K562 (cell line): ENCODE data around the gene AGPAT3. TPM values are rescaled to one million over a fixed set of nuclear protein-coding genes. Genes with fewer than 3 reads are reported as not detected.
A peak's percentile ranks its signal among the peaks of the same experiment; 100 is the strongest.

Experiments used
- ATAC-seq: fragments of 200-7000 bp; cut with Tn5 transposase; 3 replicates; pipeline ENCODE4 v1.9.1; 2020; ENCODE audit warnings: moderate library complexity
- BruUV-seq: library from RNA; stranded (reverse); fragments of 400-500 nt; replicated peaks from 2 replicates; lab custom pipeline; 2021; lab: Mats Ljungman, UMichigan
- CTCF ChIA-PET: fragments of 300-600 bp; formaldehyde crosslinking; extraction: SDS; loops from one replicate; lab custom pipeline; 2021; ENCODE audit warnings: low intra/inter-chr PET ratio; lab: Yijun Ruan, JAX
- POLR2A ChIA-PET: fragments of 300-600, 350-650 bp; sonication (Branson Sonifier 250); formaldehyde crosslinking; extraction: SDS; loops from one replicate; lab custom pipeline; 2021; ENCODE audit warnings: antibody characterized with exemption, inconsistent platforms; lab: Yijun Ruan, JAX
- DNase-seq, 4 experiments: peaks; one replicate each; pipeline versions ENCODE4 v3.0.0 to v3.0.0-alpha.2; 2011 to 2018; ENCODE audit warnings: low spot score in 3 of 4, mixed read lengths in 3 of 4; ENCODE audit errors: extremely low read depth in 1 of 4
- FAIRE-seq: peaks from 2 replicates; lab custom pipeline; 2011; peaks lifted over from hg19 to GRCh38; lab: Jason Lieb, UNC
- H2AFZ ChIP-seq: 2 replicates; pipeline ENCODE4 v1.6.0; 2011; ENCODE audit warnings: low read depth, low read length, control low read depth, inconsistent platforms
- H3K27ac ChIP-seq: fragments of 200-600 bp; 3 replicates; pipeline ENCODE4 v1.8.0; 2011; ENCODE audit warnings: low read depth, mild to moderate bottlenecking, control low read depth, inconsistent platforms, low read length, moderate library complexity, mixed read lengths; ENCODE audit errors: extremely low read depth
- H3K27me3 ChIP-seq, 2 experiments: fragments of 300-600 bp in 1 of 2; 2 replicates in 1 of 2; 3 replicates in 1 of 2; pipeline versions ENCODE4 v1.6.0 to v1.8.0; 2011; ENCODE audit warnings: inconsistent platforms in 2 of 2, low read length in 2 of 2, mild to moderate bottlenecking in 1 of 2, mixed read lengths in 1 of 2, moderate library complexity in 1 of 2; ENCODE audit not compliant: control insufficient read depth in 2 of 2, insufficient read depth in 2 of 2
- H3K36me3 ChIP-seq: fragments of 300-600 bp; 3 replicates; pipeline ENCODE4 v1.8.0; 2011; ENCODE audit warnings: mild to moderate bottlenecking, low read length, inconsistent platforms; ENCODE audit not compliant: control insufficient read depth, insufficient read depth
- H3K4me1 ChIP-seq, 2 experiments: fragments of 200-600 bp in 1 of 2; replicated peaks in 1 of 2; 2 replicates in 1 of 2; 3 replicates in 1 of 2; pipeline versions ENCODE4 v1.5.1 to v1.8.0; 2011; ENCODE audit warnings: inconsistent platforms in 2 of 2, low read length in 2 of 2, mild to moderate bottlenecking in 1 of 2, mixed read lengths in 1 of 2, moderate library complexity in 1 of 2; ENCODE audit not compliant: control insufficient read depth in 2 of 2, insufficient read depth in 2 of 2
- H3K4me2 ChIP-seq: 2 replicates; pipeline ENCODE4 v1.6.1; 2011; ENCODE audit warnings: low read length, control low read depth, inconsistent platforms, mixed read lengths; ENCODE audit not compliant: insufficient read depth
- H3K4me3 ChIP-seq: fragments of 200-600 bp; sonication (generic), shearing (Covaris generic); 2 replicates; pipeline ENCODE4 v1.5.1; 2016; ENCODE audit warnings: control low read depth, inconsistent platforms
- H3K79me2 ChIP-seq: fragments of 200-600 bp; 3 replicates; pipeline ENCODE4 v1.8.0; 2011; ENCODE audit warnings: low read length, inconsistent platforms; ENCODE audit not compliant: control insufficient read depth, insufficient read depth
- H3K9ac ChIP-seq, 2 experiments: 2 replicates each; pipeline versions ENCODE4 v1.6.0 to v1.6.1; 2011; ENCODE audit warnings: low read depth in 2 of 2, low read length in 2 of 2, control low read depth in 1 of 2, inconsistent platforms in 1 of 2, mild to moderate bottlenecking in 1 of 2, mixed read lengths in 1 of 2; ENCODE audit not compliant: insufficient read depth in 1 of 2
- H3K9me1 ChIP-seq: one replicate; pipeline ENCODE4 v1.6.0; 2011; ENCODE audit warnings: inconsistent platforms, mild to moderate bottlenecking, low read length, moderate library complexity; ENCODE audit not compliant: control insufficient read depth, insufficient read depth
- H3K9me3 ChIP-seq: replicated peaks from 2 replicates; pipeline ENCODE4 v1.5.1; 2011; ENCODE audit warnings: low read depth, low read length, inconsistent platforms; ENCODE audit not compliant: control insufficient read depth, insufficient read depth
- H4K20me1 ChIP-seq: replicated peaks from 2 replicates; pipeline ENCODE4 v1.6.1; 2011; ENCODE audit warnings: low read length, inconsistent platforms, mixed read lengths; ENCODE audit not compliant: control insufficient read depth, insufficient read depth
- BHLHE40 ChIP-seq: IDR thresholded peaks from 2 replicates; pipeline ENCODE4 v1.6.1; 2011; ENCODE audit warnings: low read length, improper control_type of control experiment
- DACH1 ChIP-seq: fragments of 450-650 bp; IDR thresholded peaks from 2 replicates; pipeline ENCODE4 v1.6.1; 2018; ENCODE audit not compliant: partially characterized antibody
- POLR2A ChIP-seq: fragments of 450-650 bp; conservative IDR thresholded peaks from 2 replicates; pipeline ENCODE4 v1.6.1; 2016
- POLR2AphosphoS2 ChIP-seq: IDR thresholded peaks from 2 replicates; pipeline ENCODE4 v1.6.1; 2012; ENCODE audit warnings: low read length, improper control_type of control experiment
- POLR2B ChIP-seq: fragments of 450-650 bp; IDR thresholded peaks from 2 replicates; pipeline ENCODE4 v1.6.1; 2018; ENCODE audit warnings: low read depth; ENCODE audit not compliant: partially characterized antibody
- POLR2G ChIP-seq: fragments of 200-400 bp; formaldehyde crosslinking; IDR thresholded peaks from 2 replicates; pipeline ENCODE4 v1.6.1; 2017; ENCODE audit warnings: low read depth, mild to moderate bottlenecking, antibody characterized with exemption, low read length, moderate library complexity
- RBM22 ChIP-seq: fragments of 200-400 bp; formaldehyde crosslinking; IDR thresholded peaks from 2 replicates; pipeline ENCODE4 v1.6.1; 2018; ENCODE audit warnings: low read length, low read depth; ENCODE audit not compliant: poor library complexity, severe bottlenecking
- YBX1 ChIP-seq: fragments of 450-650 bp; IDR thresholded peaks from 2 replicates; pipeline ENCODE4 v1.7.1; 2016; ENCODE audit warnings: mild to moderate bottlenecking
- ZNF766 ChIP-seq: fragments of 200-800 bp; sonication (Bioruptor generic); conservative IDR thresholded peaks from 2 replicates; pipeline ENCODE4 v1.6.1; 2016; ENCODE audit warnings: missing genetic modification characterization, missing compliant biosample characterization
- WGBS: fragments of 100-300 bp; shearing (Covaris generic); methylation state at CpG from one replicate; pipeline ENCODE4 v1.1.6; 2016; ENCODE audit warnings: low coverage, mixed read lengths; ENCODE audit not compliant: insufficient coverage; ENCODE audit errors: missing lambda C conversion rate; 5-methylcytosine and 5-hydroxymethylcytosine counted together
- in situ Hi-C: fragments of 300-500 bp; cut with MboI; formaldehyde crosslinking; loops from 4 replicates; pipeline ENCODE4 v1.15.0; 2018; ENCODE audit warnings: inconsistent platforms, mixed read lengths
- intact Hi-C: fragments of 100-400 bp; cut with micrococcal nuclease; formaldehyde crosslinking; loops from 2 replicates; pipeline ENCODE4 v1.14.2; 2022
- polyA plus RNA-seq, 8 experiments: library from polyadenylated mRNA; depleted of rRNA in 4 of 8; stranded (reverse) in 5 of 8; unstranded in 3 of 8; fragments of >200 nt; fragmentation: Nextera tagmentation in 2 of 8; fragmentation: Illumina TruSeq in 1 of 8; extraction: Ambion mirVana in 2 of 8; extraction: Trizol in 1 of 8; gene quantifications; 2 replicates each; pipeline versions ENCODE4 v1.2.1 to v1.2.3, GENCODE V29; 2011 to 2014; ENCODE audit warnings: inconsistent platforms in 1 of 8, missing spikeins in 1 of 8
- total RNA-seq, 7 experiments: library from RNA; depleted of rRNA in 6 of 7; stranded (reverse); fragments of >200 nt in 6 of 7; fragmentation: Illumina TruSeq in 2 of 7; extraction: Trizol in 2 of 7; gene quantifications; 2 replicates each; pipeline versions ENCODE4 v1.2.1 to v1.2.3, GENCODE V29; 2011 to 2021; ENCODE audit warnings: low replicate concordance in 1 of 7
- TF ChIP-seq, protein P1 (sequence below): sonication (generic); formaldehyde crosslinking; IDR thresholded peaks from 2 replicates; pipeline ENCODE4 v1.8.1; 2023; ENCODE audit warnings: mild to moderate bottlenecking, missing genetic modification reagents
- TF ChIP-seq, protein P2 (sequence below): sonication (generic); formaldehyde crosslinking; IDR thresholded peaks from 2 replicates; pipeline ENCODE4 v1.9.0; 2022; ENCODE audit warnings: mild to moderate bottlenecking, missing genetic modification reagents
- TF ChIP-seq, protein P3 (sequence below), 2 experiments: fragments of 450-650 bp; IDR thresholded peaks; 2 replicates each; pipeline ENCODE4 v1.6.1; 2016

The AGPAT3 gene
- total and polyA plus RNA-seq, 9 of the 15 experiments (the other 6 are each of a cell fraction or from before 2014, with no cell fraction given), result 1.5 to 88.4 (median 35.7) TPM

DNA sequence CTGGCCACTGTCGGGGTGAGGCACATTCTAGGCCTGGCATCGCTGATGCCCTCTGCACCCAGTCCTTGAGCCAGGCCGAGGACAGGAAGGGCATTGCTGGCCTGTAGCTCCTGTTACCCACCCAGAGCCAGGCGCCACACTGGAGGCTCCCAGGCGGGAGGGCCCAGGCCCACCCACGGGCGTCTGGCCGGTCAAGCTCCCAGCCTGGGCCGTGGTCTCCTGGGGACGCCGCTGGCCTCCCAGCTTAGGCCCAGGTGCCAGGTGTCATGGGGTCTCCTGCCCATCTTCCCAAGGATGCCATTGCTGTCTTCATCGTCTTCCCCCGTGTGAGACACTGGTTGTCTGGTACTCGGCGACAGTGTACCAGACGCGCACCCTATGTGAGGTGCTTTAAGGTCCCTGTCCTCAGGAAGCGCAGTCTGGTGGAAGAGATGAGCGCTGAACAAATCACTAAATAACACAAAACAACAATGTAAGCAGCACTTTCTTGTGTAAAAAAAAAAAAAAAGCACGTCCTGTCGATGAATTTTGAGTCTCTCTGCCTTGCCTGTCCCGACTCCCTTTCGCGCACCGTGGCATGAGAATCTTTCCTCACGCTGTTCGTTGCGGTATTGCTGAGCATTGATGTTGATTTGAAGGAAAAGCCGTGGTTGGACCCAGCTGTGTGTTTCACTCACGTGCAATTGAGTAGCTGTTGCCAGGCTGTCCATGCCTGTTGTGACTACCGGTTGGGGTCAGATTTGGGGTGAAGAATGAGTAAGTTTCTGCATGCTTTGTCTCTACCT lies 120.1 kb downstream of the AGPAT3 start:
- Histone ChIP-seq H3K27ac (no peak overlapping the region), H3K9ac (no peak overlapping the region; a peak in 1 of 4 replicates), H3K79me2 (no peaks in the 10 kb centered on the region), H3K27me3 (no peaks in the 10 kb centered on the region), H4K20me1 (no peaks in the 10 kb centered on the region; the same call in 1 of the 2 replicates), H3K4me2 (no peak overlapping the region), H3K4me3 (no peak overlapping the region), H3K36me3 (peaks cover 28% of the 10 kb centered on the region; the same call in 2 of the 3 replicates), H3K9me3 (no peaks in the 10 kb centered on the region), H3K4me1 (peaks cover 0 to 55% of the 10 kb centered on the region in 2 experiments; a peak in 3 of 5 replicates), H3K9me1 (no peaks in the 10 kb centered on the region), H2AFZ (no peak overlapping the region)
- peak; percentile 10; the same call in 2 of the 3 replicates for ATAC-seq
- BruUV-seq, result no TSS peak
- CTCF ChIA-PET, result no interaction called here
- 80% methylated on average over 31 of the region's 31 CpGs for WGBS
- FAIRE-seq, result peak; percentile 44
- DNase-seq, result no peak
- POLR2A ChIA-PET, result interaction anchor here (0.5 to 1.1 kb wide), 4 partner anchors 10 to 294 kb away, joined by 3 to 5 read pairs (median 3); no protein-coding TSS in a partner anchor
- in situ Hi-C loops (no loop called here), intact Hi-C loops (no loop called here)
- TF ChIP-seq, protein P1, sequence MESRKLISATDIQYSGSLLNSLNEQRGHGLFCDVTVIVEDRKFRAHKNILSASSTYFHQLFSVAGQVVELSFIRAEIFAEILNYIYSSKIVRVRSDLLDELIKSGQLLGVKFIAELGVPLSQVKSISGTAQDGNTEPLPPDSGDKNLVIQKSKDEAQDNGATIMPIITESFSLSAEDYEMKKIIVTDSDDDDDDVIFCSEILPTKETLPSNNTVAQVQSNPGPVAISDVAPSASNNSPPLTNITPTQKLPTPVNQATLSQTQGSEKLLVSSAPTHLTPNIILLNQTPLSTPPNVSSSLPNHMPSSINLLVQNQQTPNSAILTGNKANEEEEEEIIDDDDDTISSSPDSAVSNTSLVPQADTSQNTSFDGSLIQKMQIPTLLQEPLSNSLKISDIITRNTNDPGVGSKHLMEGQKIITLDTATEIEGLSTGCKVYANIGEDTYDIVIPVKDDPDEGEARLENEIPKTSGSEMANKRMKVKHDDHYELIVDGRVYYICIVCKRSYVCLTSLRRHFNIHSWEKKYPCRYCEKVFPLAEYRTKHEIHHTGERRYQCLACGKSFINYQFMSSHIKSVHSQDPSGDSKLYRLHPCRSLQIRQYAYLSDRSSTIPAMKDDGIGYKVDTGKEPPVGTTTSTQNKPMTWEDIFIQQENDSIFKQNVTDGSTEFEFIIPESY (CRISPR knock-in tag), result peak; percentile 53
- no peak for TF ChIP-seq YBX1
- TF ChIP-seq RBM22, result peak; percentile 78
- TF ChIP-seq, protein P2, sequence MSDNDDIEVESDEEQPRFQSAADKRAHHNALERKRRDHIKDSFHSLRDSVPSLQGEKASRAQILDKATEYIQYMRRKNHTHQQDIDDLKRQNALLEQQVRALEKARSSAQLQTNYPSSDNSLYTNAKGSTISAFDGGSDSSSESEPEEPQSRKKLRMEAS, result 0 out of 2 replicates have a peak, but pooled peaks have one; percentile 11
- no peak for TF ChIP-seq DACH1
- peak; percentile 58 for TF ChIP-seq BHLHE40
- no peak for TF ChIP-seq ZNF766
- peak; percentile 39 for TF ChIP-seq POLR2B
- peak; percentile 75 for TF ChIP-seq POLR2G
- TF ChIP-seq, protein P3, sequence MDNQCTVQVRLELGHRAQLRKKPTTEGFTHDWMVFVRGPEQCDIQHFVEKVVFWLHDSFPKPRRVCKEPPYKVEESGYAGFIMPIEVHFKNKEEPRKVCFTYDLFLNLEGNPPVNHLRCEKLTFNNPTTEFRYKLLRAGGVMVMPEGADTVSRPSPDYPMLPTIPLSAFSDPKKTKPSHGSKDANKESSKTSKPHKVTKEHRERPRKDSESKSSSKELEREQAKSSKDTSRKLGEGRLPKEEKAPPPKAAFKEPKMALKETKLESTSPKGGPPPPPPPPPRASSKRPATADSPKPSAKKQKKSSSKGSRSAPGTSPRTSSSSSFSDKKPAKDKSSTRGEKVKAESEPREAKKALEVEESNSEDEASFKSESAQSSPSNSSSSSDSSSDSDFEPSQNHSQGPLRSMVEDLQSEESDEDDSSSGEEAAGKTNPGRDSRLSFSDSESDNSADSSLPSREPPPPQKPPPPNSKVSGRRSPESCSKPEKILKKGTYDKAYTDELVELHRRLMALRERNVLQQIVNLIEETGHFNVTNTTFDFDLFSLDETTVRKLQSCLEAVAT (IDR thresholded peaks at IDR 0.05), result 0 out of 4 replicates have a peak, but pooled peaks of 1 of the 2 experiments have one; percentile 32
- TF ChIP-seq POLR2A, result peak; percentile 35; the same call in 1 of the 2 replicates
- TF ChIP-seq POLR2AphosphoS2, result peak; percentile 88; the same call in 1 of the 2 replicates
